ENCODE measurements around the gene ADGRD2.

- no peak for TF ChIP-seq CTCF (conservative IDR thresholded peaks at IDR 0.05; ENCODE audit: low read depth, low read length)
- TF ChIP-seq EZH2 (IDR thresholded peaks at IDR 0.05; ENCODE audit: low read length, unreplicated experiment), result no peak
Measured at GRCh38 chr9:124479947-124480620, 29.8 kb downstream of the ADGRD2 start.

Measured in PC-3 (cell line).